Mononuclear cell (primary cell): ENCODE measurements around the gene IFIH1. TPM values are rescaled to one million over a fixed set of nuclear protein-coding genes. Genes with fewer than 3 reads are reported as not detected.

Experiments used
- H3K27me3 ChIP-seq: 2 replicates; pipeline ENCODE4 v1.6.0; 2011; ENCODE audit warnings: low read length, control low read depth; ENCODE audit not compliant: insufficient read depth
- H3K4me1 ChIP-seq: 2 replicates; pipeline ENCODE4 v1.5.1; 2011; ENCODE audit warnings: mild to moderate bottlenecking, low read length, control low read depth; ENCODE audit not compliant: insufficient read depth
- H3K4me3 ChIP-seq: 2 replicates; pipeline ENCODE4 v1.5.1; 2011; ENCODE audit warnings: mild to moderate bottlenecking, low read length, moderate library complexity
- H3K9me3 ChIP-seq: 2 replicates; pipeline ENCODE4 v1.5.1; 2011; ENCODE audit warnings: low read depth, mild to moderate bottlenecking, control low read depth, low read length
- total RNA-seq: library from RNA; depleted of rRNA; stranded (reverse); fragments of >200 nt; gene quantifications from one replicate; pipeline ENCODE4 v1.2.3, GENCODE V29; 2012

The IFIH1 gene
- total RNA-seq = 78.0 TPM

- H3K4me3 ChIP-seq = peak within 1 kb of the TSS; percentile 94
- H3K9me3 ChIP-seq = no peaks in the 10 kb centered on the region
- no peaks in the 10 kb centered on the region for H3K27me3 ChIP-seq
- peaks cover 26% of the 10 kb centered on the region for H3K4me1 ChIP-seq
These were observed at the start of gene IFIH1 for GRCh38 chr2:162318328-162319180. TSS of gene IFIH1 (minus strand) at chr2:162318684. CDS start at chr2:162318307, 377 bp downstream.

- no peak overlapping the region for H3K4me3 ChIP-seq
- H3K27me3 ChIP-seq = no peaks in the 10 kb centered on the region
- no peaks in the 10 kb centered on the region for H3K4me1 ChIP-seq
- no peaks in the 10 kb centered on the region for H3K9me3 ChIP-seq
These were observed 46.9 kb upstream of the IFIH1 start for GRCh38 chr2:162365392-162365791.

GRCh38 chr2:162344617-162344950 lies 26.1 kb upstream of the IFIH1 start:
- no peaks in the 10 kb centered on the region for H3K9me3 ChIP-seq
- H3K27me3 ChIP-seq = no peaks in the 10 kb centered on the region
- H3K4me1 ChIP-seq = peaks cover 40% of the 10 kb centered on the region
- H3K4me3 ChIP-seq = peak overlapping the region; percentile 71

GRCh38 chr2:162343824-162344616 lies 25.5 kb upstream of the IFIH1 start, which contains the start of gene GCA:
TSS of gene GCA (plus strand) at chr2:162344132. CDS start at chr2:162344249, 117 bp downstream.
- H3K27me3 ChIP-seq = no peaks in the 10 kb centered on the region
- H3K4me1 ChIP-seq = peaks cover 43% of the 10 kb centered on the region
- H3K9me3 ChIP-seq = no peaks in the 10 kb centered on the region
- H3K4me3 ChIP-seq = peak within 1 kb of the TSS; percentile 71

GRCh38 chr2:162343492-162343823 lies 25.0 kb upstream of the IFIH1 start:
- H3K9me3 ChIP-seq = no peaks in the 10 kb centered on the region
- H3K4me1 ChIP-seq = peaks cover 43% of the 10 kb centered on the region
- no peaks in the 10 kb centered on the region for H3K27me3 ChIP-seq
- H3K4me3 ChIP-seq = peak overlapping the region; percentile 71

GRCh38 chr2:162342841-162343240 lies 24.4 kb upstream of the IFIH1 start:
- no peaks in the 10 kb centered on the region for H3K27me3 ChIP-seq
- no peaks in the 10 kb centered on the region for H3K9me3 ChIP-seq
- H3K4me3 ChIP-seq = no peak overlapping the region
- H3K4me1 ChIP-seq = peaks cover 43% of the 10 kb centered on the region

- H3K9me3 ChIP-seq = no peaks in the 10 kb centered on the region
- H3K4me3 ChIP-seq = no peak overlapping the region
- H3K27me3 ChIP-seq = no peaks in the 10 kb centered on the region
- H3K4me1 ChIP-seq = peaks cover 48% of the 10 kb centered on the region
These were observed 23.8 kb upstream of the IFIH1 start for GRCh38 chr2:162342321-162342720.

GRCh38 chr2:162340822-162341221 lies 22.3 kb upstream of the IFIH1 start:
- H3K4me3 ChIP-seq = no peak overlapping the region
- H3K27me3 ChIP-seq = no peaks in the 10 kb centered on the region
- H3K4me1 ChIP-seq = peaks cover 46% of the 10 kb centered on the region
- no peaks in the 10 kb centered on the region for H3K9me3 ChIP-seq

GRCh38 chr2:162337868-162338267 lies 19.4 kb upstream of the IFIH1 start:
- Histone ChIP-seq H3K9me3 (no peaks in the 10 kb centered on the region), H3K4me1 (peaks cover 36% of the 10 kb centered on the region), H3K27me3 (no peaks in the 10 kb centered on the region), H3K4me3 (no peak overlapping the region)

GRCh38 chr2:162333968-162334367 lies 15.5 kb upstream of the IFIH1 start:
- H3K27me3 ChIP-seq = no peaks in the 10 kb centered on the region
- no peaks in the 10 kb centered on the region for H3K9me3 ChIP-seq
- H3K4me3 ChIP-seq = no peak overlapping the region
- peaks cover 10% of the 10 kb centered on the region for H3K4me1 ChIP-seq

GRCh38 chr2:162330881-162331280 lies 12.4 kb upstream of the IFIH1 start:
- Histone ChIP-seq H3K9me3 (no peaks in the 10 kb centered on the region), H3K4me1 (no peaks in the 10 kb centered on the region), H3K27me3 (no peaks in the 10 kb centered on the region), H3K4me3 (no peak overlapping the region)

GRCh38 chr2:162328424-162329157 lies 10.1 kb upstream of the IFIH1 start:
- Histone ChIP-seq H3K4me3 (no peak overlapping the region), H3K27me3 (no peaks in the 10 kb centered on the region), H3K9me3 (no peaks in the 10 kb centered on the region), H3K4me1 (no peaks in the 10 kb centered on the region)

- Histone ChIP-seq H3K9me3 (no peaks in the 10 kb centered on the region), H3K4me1 (no peaks in the 10 kb centered on the region), H3K27me3 (no peaks in the 10 kb centered on the region), H3K4me3 (no peak overlapping the region)
These were observed 9.3 kb upstream of the IFIH1 start for GRCh38 chr2:162327806-162328205.

GRCh38 chr2:162327134-162327769 lies 8.8 kb upstream of the IFIH1 start:
- Histone ChIP-seq H3K4me3 (no peak overlapping the region), H3K9me3 (no peaks in the 10 kb centered on the region), H3K4me1 (no peaks in the 10 kb centered on the region), H3K27me3 (no peaks in the 10 kb centered on the region)

- H3K27me3 ChIP-seq = no peaks in the 10 kb centered on the region
- no peak overlapping the region for H3K4me3 ChIP-seq
- no peaks in the 10 kb centered on the region for H3K9me3 ChIP-seq
- no peaks in the 10 kb centered on the region for H3K4me1 ChIP-seq
These were observed 6.5 kb upstream of the IFIH1 start for GRCh38 chr2:162324953-162325352.
